BJ (cell line): Measurements from ENCODE around the gene PPP1CA. TPM values are rescaled to one million over a fixed set of nuclear protein-coding genes. Genes with fewer than 3 reads are reported as not detected.

Source experiments
- CTCF ChIA-PET: fragments of 350-600 bp; formaldehyde crosslinking; extraction: SDS; loops from one replicate; lab custom pipeline; 2021; ENCODE audit warnings: antibody characterized with exemption, inconsistent platforms; lab: Yijun Ruan, JAX
- POLR2A ChIA-PET: fragments of 300-600 bp; sonication (Branson Sonifier 250); formaldehyde crosslinking; extraction: SDS; loops from one replicate; lab custom pipeline; 2021; ENCODE audit warnings: antibody characterized with exemption; lab: Charles Lee
- DNase-seq: peaks from one replicate; pipeline ENCODE4 v3.0.0-alpha.2; 2011; ENCODE audit warnings: low read depth
- H3K27me3 ChIP-seq: 2 replicates; pipeline ENCODE4 v1.6.0; 2011; ENCODE audit warnings: low read length; ENCODE audit not compliant: control insufficient read depth, insufficient read depth
- H3K36me3 ChIP-seq: 2 replicates; pipeline ENCODE4 v1.5.1; 2011; ENCODE audit warnings: low read length; ENCODE audit not compliant: control insufficient read depth, insufficient read depth
- H3K4me3 ChIP-seq: 2 replicates; pipeline ENCODE4 v1.5.1; 2011; ENCODE audit warnings: low read depth, mild to moderate bottlenecking, control low read depth, low read length
- polyA plus RNA-seq: library from polyadenylated mRNA; depleted of rRNA; stranded (reverse); fragments of >200 nt; gene quantifications from 2 replicates; pipeline ENCODE4 v1.2.3, GENCODE V29; 2011
- TF ChIP-seq, protein P1 (sequence below): IDR thresholded peaks from 2 replicates; pipeline ENCODE4 v1.5.1; 2011; ENCODE audit warnings: low read depth, mild to moderate bottlenecking, control low read depth, inconsistent platforms, low read length, moderate library complexity; ENCODE audit not compliant: insufficient read depth

PPP1CA gene
- polyA plus RNA-seq, 1 experiment: 233 TPM

GRCh38 chr11:67366961-67367760 lies 34.5 kb downstream of the PPP1CA start:
- CTCF ChIA-PET: interaction anchor here (1.7 to 20.3 kb wide), 3 partner anchors 10 to 17 kb away, joined by 4 to 892 read pairs (median 12); partner anchors contain the start of genes CLCF1 and RAD9A
- TF ChIP-seq, protein P1, sequence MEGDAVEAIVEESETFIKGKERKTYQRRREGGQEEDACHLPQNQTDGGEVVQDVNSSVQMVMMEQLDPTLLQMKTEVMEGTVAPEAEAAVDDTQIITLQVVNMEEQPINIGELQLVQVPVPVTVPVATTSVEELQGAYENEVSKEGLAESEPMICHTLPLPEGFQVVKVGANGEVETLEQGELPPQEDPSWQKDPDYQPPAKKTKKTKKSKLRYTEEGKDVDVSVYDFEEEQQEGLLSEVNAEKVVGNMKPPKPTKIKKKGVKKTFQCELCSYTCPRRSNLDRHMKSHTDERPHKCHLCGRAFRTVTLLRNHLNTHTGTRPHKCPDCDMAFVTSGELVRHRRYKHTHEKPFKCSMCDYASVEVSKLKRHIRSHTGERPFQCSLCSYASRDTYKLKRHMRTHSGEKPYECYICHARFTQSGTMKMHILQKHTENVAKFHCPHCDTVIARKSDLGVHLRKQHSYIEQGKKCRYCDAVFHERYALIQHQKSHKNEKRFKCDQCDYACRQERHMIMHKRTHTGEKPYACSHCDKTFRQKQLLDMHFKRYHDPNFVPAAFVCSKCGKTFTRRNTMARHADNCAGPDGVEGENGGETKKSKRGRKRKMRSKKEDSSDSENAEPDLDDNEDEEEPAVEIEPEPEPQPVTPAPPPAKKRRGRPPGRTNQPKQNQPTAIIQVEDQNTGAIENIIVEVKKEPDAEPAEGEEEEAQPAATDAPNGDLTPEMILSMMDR: no peak

GRCh38 chr11:67366546-67366945 lies 35.1 kb downstream of the PPP1CA start:
- no peak for DNase-seq
- TF ChIP-seq, protein P1: no peak
- Histone ChIP-seq H3K4me3 (no peak overlapping the region), H3K27me3 (no peaks in the 10 kb centered on the region), H3K36me3 (peaks cover 16% of the 10 kb centered on the region)
- ChIA-PET CTCF (interaction anchor here (1.7 to 20.3 kb wide), 3 partner anchors 10 to 17 kb away, joined by 4 to 892 read pairs (median 12); partner anchors contain the start of genes CLCF1 and RAD9A), POLR2A (no interaction called here)

More at GRCh38 chr11:67366961-67367760, 34.5 kb downstream of the PPP1CA start:
- H3K4me3 ChIP-seq: no peak overlapping the region
- DNase-seq: no peak
- peaks cover 19% of the 10 kb centered on the region for H3K36me3 ChIP-seq
- POLR2A ChIA-PET: no interaction called here
- no peaks in the 10 kb centered on the region for H3K27me3 ChIP-seq

GRCh38 chr11:67365736-67366444 lies 35.8 kb downstream of the PPP1CA start:
- POLR2A ChIA-PET: no interaction called here
- CTCF ChIA-PET: interaction anchor here (0.8 to 20.3 kb wide), 4 partner anchors 9 to 20 kb away, joined by 3 to 892 read pairs (median 8); partner anchors contain the start of genes CLCF1 and RAD9A
- H3K4me3 ChIP-seq: no peak overlapping the region

DNA sequence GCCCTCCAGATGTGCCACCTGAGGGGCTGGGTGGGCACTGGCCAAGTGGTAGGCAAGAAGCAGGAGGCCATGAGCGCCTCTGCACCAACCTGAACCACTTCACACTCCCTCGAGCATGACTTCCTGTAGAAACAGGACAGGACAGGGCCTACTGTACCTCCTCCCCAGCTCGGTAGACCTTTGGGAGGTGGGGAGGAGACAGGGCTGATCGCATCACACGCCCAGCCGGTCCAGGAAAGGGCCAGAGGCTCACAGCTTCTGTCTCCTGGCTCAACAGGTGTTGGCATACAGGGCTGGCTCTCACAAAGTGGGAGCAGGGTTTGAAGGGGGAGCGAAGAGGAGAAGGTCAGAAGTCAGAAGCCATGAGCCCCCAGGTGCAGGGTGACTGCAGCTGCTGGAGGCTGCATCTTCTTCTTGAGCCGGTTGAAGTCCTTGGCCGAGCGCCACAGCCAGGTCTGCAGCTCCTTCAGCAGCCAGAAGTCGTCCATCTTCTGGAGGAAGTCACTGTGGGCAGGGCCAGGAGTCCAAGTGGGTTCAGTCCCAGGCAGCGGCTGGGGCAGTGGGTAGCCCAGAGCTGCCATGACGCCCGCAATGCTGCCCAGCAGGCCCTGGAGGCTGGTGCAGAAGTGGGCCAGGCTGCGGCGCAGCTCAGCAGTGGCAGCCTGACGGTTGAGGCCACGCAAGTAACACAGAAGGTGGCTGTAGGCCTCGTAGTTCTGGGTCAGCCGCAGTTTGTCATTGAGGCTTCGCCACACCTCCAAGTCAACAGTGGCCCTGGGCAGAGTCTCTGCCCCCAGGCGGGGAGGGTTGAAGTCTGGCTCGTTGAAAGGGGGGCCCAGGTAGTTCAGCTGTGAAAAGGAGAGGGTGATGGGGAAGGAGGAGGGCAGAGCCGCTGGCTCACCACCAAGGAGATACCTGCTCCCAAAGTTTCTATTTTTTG lies 36.6 kb downstream of the PPP1CA start:
- Histone ChIP-seq H3K36me3 (peaks cover 16% of the 10 kb centered on the region), H3K27me3 (no peaks in the 10 kb centered on the region), H3K4me3 (no peak overlapping the region)
- CTCF ChIA-PET: interaction anchor here (0.8 to 20.3 kb wide), 4 partner anchors 8 to 19 kb away, joined by 3 to 892 read pairs (median 20); partner anchors contain the start of genes CLCF1, POLD4 and RAD9A
- TF ChIP-seq, protein P1: no peak
- POLR2A ChIA-PET: no interaction called here
- DNase-seq: no peak

More at GRCh38 chr11:67365736-67366444, 35.8 kb downstream of the PPP1CA start:
- TF ChIP-seq, protein P1: no peak
- H3K36me3 ChIP-seq: peaks cover 16% of the 10 kb centered on the region
- H3K27me3 ChIP-seq: no peaks in the 10 kb centered on the region
- no peak for DNase-seq
